GM19372 (cell line): ENCODE results near the gene TRIM44.
"Not testable (repeated sequence)": the region's sequence is repeated elsewhere in the genome, so short reads cannot be mapped to it uniquely, and the experiment has no call there.

Experiments used
- ATAC-seq: cut with Tn5 transposase; IDR thresholded peaks from one replicate; pipeline ENCODE4 v1.9.1; 2021; ENCODE audit warnings: mild to moderate bottlenecking, low read depth, moderate library complexity; ENCODE audit not compliant: unreplicated experiment

Gene TRIM44

GRCh38 chr11:35845860-35846259 is 183.3 kb downstream of the TRIM44 start:
- no peak for ATAC-seq

- ATAC-seq, result no peak
Observed at GRCh38 chr11:35846874-35847273, 184.3 kb downstream of the TRIM44 start.

- ATAC-seq, result no peak
Observed at GRCh38 chr11:35847473-35847872, 184.9 kb downstream of the TRIM44 start.

GRCh38 chr11:35848616-35849015 is 186.0 kb downstream of the TRIM44 start:
- no peak for ATAC-seq

GRCh38 chr11:35850191-35850590 is 187.6 kb downstream of the TRIM44 start:
- ATAC-seq, result no peak

- no peak for ATAC-seq
Observed at GRCh38 chr11:35851342-35851741, 188.8 kb downstream of the TRIM44 start.

GRCh38 chr11:35852056-35852455 is 189.5 kb downstream of the TRIM44 start:
- no peak for ATAC-seq

- no peak for ATAC-seq
Observed at GRCh38 chr11:35853971-35854370, 191.4 kb downstream of the TRIM44 start.

GRCh38 chr11:35855671-35856070 is 193.1 kb downstream of the TRIM44 start:
- ATAC-seq, result no peak

- no peak for ATAC-seq
Observed at GRCh38 chr11:35856259-35856658, 193.7 kb downstream of the TRIM44 start.

GRCh38 chr11:35856756-35857155 is 194.2 kb downstream of the TRIM44 start:
- no peak for ATAC-seq

GRCh38 chr11:35857922-35858321 is 195.3 kb downstream of the TRIM44 start:
- no peak for ATAC-seq

- ATAC-seq, result no peak
Observed at GRCh38 chr11:35859301-35859700, 196.7 kb downstream of the TRIM44 start.

- not testable (repeated sequence) for ATAC-seq
Observed at GRCh38 chr11:35860194-35860593, 197.6 kb downstream of the TRIM44 start.

GRCh38 chr11:35861191-35861590 is 198.6 kb downstream of the TRIM44 start:
- no peak for ATAC-seq

- no peak for ATAC-seq
Observed at GRCh38 chr11:35862666-35863065, 200.1 kb downstream of the TRIM44 start.

GRCh38 chr11:35864131-35864530 is 201.6 kb downstream of the TRIM44 start:
- no peak for ATAC-seq

GRCh38 chr11:35866601-35867000 is 204.0 kb downstream of the TRIM44 start:
- no peak for ATAC-seq
